HG03575 (cell line): ENCODE data around the gene EXOG.

Experiments
- ATAC-seq: cut with Tn5 transposase; IDR thresholded peaks from one replicate; pipeline ENCODE4 v1.9.1; 2021; ENCODE audit not compliant: unreplicated experiment, insufficient number of reproducible peaks, low FRiP score; ENCODE audit errors: extremely low read depth

EXOG gene, protein sequence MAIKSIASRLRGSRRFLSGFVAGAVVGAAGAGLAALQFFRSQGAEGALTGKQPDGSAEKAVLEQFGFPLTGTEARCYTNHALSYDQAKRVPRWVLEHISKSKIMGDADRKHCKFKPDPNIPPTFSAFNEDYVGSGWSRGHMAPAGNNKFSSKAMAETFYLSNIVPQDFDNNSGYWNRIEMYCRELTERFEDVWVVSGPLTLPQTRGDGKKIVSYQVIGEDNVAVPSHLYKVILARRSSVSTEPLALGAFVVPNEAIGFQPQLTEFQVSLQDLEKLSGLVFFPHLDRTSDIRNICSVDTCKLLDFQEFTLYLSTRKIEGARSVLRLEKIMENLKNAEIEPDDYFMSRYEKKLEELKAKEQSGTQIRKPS

DNA sequence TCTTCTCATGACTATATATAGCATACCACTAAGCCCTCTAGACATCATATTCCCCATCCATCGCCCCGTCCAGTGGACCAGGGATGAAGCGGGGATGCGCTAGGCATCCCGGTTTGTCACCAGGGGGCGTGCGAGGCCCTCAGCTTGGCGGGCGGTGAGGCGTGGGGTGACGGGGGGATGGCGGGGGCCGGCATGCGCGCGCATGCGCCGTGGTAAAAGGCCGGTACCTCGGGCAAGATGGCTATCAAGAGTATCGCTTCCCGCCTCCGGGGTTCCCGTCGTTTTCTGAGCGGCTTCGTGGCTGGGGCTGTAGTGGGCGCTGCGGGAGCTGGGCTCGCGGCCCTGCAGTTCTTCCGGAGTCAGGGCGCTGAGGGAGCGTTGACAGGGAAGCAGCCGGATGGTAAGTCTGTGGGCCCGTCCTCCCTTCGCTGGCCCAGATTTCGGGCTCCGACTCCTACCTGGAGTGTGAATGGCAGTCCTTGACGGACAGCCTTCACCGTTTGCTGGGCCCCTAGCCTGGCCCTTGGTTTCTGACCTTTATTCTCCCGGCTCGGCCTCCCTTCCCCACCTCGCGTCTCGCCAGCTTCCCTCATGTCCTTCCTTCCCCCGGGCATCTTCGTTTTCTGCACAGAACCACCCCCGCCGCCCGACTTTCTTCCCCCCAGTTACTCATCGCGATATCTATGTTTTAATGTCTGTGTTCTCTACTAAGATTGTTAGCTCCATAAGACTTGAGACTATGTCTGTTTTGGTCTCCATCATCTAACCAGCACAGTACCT lies at the start of gene EXOG:
Gene EXOG (plus strand): TSS at position 210 of the 780 bp plus-strand sequence. CDS start 28 bp downstream, at position 238.
- peak; percentile 46 for ATAC-seq

DNA sequence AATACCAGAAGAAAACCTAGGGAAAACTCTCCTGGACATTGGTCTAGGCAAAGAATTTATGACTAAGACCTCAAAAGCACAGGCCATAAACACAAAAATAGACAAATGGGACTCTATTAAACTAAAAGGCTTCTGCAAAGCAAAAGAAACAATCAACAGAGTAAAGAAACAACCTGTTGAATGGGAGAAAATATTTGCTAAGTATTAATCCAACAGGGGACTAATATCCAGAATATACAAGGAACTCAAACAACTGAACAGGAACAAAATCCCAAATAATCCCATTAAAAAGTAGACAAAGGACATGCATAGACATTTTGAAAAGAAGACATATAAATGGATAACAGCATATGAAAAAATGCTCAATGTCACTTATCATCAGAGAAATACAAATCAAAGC lies 49.3 kb upstream of the EXOG start:
- ATAC-seq: no peak

DNA sequence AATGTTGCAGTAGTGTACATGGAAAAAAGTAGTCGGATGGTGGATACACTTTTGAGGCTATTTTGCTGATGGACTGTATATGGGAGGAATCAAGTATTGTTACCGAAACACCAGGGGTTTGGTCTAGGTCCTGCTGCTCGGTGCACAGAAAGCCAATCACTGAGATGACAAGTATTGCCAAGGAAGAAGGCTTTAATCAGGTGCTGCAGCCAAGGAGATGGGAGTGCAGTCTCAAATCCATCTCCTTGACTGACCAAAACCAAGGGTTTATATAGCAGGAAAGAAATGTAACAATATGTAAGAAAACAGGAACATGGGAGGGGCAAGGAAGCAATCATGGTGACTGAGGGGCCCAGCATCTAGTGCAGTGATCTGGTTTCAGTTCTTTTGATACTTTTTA lies 45.3 kb upstream of the EXOG start:
- ATAC-seq: no peak

DNA sequence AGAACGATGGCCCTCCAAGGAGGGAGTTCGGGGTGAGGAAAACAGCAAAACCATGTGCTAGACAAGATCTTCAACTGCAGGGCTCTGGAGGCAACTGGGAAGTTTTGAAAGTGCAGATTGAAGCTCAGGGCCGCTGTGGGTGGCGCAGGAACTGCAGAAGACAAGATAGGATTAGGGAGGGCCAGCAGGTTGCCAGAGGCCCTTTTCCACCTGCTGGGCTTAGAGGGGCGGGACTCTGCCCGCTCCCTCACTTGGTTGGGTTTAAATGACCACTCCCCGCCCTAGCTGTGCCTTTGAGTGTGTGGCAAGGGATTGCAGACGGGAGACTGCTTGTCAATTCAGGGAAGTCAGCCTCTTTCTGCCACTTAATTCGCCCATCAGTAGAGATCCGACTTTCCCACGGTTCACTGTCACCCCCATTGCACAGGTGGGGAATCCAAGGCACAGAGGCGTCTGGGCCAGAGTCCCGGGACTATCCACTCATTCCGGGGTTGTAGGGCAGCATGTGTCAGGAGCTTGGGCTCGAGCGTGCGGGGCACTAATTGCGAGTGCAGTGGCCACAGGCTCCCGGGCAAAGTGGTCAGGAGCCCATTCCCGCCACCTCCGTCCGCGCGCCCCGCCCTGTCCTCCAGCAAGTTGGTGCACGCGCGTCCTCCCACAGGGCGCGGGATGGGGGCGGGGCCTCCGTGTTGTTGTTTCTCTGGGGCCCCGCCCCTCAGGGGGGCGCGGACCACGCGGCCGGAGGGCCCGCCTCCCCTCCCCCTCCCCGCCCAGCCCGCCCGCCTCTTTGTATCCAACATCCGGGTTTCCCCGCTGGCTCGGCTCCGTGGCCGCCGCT lies 42.8 kb upstream of the EXOG start, which contains the start of gene ACVR2B:
Gene ACVR2B (plus strand): TSS at position 816 of the 838 bp plus-strand sequence. CDS start 433 bp downstream, outside the sequence.
- ATAC-seq: no peak

DNA sequence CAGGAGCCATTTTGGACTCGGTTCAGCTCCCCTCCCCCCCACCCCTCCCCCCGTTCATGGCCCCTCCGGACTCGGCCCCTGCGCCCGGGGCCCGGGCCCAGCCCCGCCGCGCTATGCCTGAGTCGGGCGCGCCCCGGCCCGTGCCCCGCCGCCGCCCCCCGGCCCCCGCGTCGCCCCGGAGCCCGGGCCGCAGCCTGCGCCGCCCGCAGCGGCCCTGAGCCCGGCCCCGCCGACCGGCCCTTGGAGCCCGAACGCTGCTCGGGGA lies 42.3 kb upstream of the EXOG start:
- no peak for ATAC-seq

DNA sequence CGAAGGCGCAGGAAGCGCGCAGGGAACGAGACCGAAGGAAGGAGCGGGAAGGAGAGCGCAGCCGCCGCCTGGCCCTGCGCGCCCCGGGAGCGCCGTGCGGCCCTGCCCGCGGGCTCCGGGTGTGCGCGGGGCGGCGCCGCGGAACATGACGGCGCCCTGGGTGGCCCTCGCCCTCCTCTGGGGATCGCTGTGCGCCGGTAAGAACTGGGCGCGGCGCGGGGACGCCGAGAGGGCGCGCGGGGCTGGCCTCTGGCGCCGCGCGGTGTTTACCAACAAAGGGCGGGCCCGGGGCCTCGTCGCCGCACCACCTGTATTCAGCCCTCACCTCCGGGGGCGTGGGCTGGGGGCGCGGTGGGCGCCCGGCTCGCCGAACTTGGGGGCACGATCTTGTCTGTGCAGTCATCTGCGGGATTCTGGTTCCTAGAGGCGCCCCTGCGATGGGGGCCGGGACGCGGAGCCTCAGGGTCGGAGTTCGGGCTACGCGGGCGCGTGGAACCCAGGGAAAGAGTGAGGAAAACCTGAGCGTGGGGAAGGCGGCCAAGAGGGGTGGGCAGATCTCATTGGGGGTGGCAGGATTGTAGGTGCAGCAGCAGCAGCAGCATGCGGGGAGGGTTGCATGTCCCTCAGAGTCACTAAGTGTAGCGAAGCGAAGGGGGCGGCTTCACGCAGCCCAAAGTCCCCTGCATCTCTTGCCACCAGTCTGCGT lies 41.8 kb upstream of the EXOG start:
- no peak for ATAC-seq

DNA sequence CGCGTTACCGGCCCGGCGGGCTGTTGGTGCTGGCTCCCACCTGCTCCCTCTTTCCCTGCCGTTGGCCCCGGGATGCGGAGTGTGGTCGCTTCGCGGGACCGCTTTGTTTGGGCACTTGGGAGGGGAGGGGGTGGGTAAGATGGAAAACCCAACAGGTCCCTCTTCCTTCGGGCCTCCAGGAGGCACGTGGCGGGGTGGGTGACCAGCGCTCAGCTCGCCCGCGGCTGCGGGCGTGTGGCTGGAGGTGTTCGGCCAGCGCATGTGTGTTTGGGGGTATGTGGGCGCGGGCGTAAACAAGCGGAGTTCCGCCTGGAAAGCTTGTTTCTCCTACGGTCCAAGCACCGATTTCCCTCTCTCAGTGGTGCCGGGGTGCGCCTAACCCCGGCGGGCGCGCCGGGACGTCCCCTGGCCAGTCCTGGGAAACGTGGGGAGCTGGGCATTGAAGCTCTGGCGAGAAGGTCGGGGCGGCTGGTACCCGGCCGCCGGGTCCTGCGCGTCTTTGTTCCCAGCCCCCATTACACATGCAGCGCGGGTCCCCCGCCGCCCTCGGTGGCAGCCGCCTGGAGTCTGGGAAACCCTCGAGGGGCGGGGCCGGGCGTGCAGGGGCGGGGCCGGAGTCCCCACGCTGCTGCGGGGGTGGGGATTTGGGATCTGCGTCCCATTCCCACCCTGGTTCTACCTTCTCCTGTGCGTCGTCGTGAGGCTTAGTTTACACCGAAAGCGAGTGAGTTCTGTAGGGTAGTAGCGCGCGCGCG lies 41.1 kb upstream of the EXOG start:
- no peak for ATAC-seq

DNA sequence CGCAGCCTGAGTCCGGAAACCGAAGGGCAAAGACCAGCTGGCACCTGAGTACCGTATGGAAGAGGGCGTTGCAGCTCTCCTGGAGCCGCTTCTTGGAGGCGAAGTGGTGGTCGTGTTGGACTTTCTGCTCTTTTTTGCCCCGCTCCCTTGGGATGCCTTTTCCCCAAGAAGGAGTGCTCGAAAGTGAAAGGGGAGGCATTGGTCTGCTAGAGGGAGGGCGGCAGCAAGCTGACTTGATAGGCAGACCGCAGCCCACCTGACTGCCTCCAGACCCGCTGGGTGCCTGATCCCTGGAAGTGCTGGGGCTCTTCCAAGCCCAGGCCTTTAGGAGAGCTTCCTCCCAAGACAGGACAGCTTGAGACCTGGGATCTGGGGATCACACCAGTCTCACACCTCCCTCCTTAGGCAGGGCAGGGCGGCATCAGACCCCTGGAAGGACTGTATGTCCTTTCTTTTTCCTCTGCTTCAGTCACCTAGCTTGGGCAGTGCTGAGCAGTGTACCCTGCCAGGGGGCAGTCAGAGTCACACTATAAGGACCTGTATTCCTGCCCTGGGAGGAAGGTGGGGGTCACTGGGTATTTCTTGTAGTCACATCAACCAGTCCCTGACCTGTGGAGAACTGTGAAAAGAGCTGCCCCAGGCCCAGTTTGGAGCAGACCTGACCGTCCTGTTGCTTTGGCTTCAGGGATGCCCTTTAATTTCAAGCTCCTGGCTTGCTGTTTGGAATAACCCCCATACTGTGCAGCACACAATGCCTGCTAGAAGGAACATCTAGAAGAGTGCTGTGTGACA lies 40.3 kb upstream of the EXOG start:
- no peak for ATAC-seq

DNA sequence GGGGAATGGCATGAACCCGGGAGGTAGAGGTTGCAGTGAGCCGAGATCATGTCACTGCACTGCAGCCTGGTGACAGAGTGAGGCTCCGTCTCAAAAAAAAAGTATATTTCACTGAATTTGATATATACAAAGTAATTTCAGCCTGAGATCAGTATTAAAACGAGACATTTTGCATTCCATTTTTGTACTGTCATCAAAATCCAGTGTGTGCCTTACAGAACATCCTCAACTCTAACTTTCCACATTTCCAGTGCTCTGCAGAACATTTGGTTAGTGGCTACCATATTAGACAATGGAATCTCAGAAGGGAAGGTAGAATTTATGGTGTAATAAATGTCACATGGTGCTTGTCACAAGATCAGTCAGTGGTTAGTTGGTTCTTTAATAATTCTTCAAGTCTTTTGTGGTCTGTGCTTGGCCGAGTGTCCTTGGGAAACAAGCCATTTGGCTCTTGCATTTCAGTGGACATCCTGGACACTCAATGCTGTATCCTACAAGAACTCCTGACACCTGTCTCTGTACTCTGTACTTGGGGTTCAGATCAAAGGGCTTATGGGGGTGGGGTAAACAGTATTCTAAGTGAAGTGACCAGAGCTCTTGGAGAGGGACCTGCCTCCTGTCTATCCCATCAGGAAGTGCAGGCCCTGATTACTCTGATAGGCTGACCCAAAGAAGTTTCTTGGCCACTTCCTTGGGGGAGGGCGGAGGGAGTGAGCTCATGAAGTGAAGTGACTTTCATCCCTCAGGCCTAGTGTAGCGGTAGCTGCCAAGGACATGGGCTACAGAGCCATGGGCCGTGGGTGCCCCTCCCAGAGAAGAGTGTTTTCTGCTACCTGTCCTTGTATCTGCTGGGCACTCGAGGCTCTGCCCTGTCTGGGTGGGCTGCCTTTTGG lies 38.8 kb upstream of the EXOG start:
- ATAC-seq: no peak

DNA sequence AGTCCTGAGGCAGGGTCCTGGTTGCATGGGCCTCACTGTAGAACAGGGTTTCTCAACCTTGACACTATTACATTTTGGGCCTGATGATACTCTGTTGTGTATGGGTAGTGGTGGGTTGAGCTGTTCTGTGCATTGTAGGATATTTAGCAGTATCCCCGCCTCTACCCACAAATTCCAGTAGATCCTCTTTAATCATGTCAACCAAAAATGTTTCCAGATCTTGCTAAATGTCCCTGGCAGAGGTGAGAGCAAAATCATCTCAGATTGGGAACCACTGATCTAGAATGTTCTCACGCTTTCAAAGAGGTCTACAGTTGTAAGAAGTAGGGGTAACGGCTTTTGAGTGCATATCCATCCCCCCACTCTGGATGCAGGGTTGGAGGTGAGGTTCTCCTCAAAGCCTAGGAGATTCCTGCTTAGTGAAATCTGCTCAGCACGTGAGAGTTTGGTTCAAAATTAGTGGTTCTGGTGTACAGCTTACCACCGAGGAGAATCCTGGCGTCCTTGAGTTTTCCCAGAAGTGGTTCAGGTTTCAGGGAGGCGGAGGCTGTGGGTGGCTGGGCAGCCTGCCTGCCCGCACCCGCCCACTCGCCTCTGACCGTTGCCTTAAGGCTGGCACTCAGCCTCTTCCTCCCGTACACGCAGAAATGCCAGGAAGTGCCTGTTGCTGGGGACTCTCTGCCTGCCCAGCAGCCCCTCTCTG lies 37.2 kb upstream of the EXOG start:
- ATAC-seq: no peak

DNA sequence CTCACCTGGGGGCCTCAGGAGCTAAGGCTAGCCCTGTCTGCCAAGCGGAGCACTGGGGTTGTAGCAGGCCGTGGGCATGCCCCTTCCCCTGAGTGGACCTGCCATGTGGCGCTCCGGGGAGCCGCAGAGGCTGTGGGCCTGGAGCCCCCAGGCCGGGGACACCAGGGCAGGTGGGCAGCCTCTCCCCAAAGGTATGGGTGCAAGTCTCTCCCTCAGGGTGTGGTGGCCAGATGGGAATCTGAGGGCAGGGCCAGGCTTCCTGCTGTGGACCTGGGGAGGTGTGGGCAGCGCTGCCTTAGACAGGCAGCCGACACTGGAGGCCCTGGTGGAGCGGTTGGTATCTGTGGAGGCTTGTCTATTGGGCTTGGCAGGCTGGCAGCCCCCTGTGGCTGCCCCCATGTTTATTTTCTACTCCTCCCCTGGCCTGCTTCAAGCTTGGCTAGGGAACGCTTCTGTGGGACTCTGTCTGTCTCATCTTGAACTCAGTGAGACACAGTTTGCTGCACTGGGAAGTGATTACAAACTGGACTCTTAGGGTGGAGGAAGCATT lies 36.6 kb upstream of the EXOG start:
- ATAC-seq: no peak

DNA sequence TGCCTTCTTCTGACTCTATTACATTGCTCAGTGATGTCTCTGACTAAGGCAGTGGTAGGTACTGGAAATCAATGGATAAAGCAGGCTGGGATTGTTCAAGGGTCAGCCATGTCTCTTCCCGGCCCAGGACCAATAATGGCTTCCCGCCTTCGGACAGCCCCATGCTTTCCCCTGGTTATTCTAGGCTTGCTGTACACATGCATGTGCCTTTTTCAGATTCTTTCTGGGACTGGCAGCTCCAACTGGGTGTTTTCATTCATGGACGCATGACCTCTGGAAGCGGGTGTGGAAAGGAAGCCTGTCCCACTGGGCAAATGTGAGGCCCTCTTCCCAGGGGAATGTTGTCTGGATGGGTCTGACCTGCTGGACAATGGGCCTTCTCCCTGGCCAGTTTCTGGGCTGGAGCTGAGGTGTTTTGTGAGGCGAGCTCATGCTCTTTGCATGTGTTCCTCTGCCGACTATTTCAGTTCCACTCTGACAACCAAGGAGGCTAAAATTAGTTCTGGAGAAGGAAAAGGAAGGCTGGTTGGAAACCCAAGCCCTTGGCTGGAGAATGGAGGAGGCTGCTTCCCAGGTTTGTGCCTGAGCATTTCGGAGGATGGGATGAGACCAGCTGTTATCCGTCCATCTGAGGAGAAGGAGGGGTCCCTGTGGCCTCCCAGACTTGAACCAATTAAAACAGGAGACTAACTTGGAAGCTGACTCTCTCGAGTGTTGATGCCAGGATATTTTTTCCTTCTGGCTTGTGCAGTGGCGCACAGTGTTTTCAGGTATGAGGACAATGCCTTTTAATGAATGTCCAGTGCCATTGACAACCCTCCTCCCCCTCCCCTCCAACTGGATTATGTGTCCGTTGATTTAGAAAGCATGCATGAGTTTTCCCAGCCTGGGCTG lies 35.5 kb upstream of the EXOG start:
- no peak for ATAC-seq

DNA sequence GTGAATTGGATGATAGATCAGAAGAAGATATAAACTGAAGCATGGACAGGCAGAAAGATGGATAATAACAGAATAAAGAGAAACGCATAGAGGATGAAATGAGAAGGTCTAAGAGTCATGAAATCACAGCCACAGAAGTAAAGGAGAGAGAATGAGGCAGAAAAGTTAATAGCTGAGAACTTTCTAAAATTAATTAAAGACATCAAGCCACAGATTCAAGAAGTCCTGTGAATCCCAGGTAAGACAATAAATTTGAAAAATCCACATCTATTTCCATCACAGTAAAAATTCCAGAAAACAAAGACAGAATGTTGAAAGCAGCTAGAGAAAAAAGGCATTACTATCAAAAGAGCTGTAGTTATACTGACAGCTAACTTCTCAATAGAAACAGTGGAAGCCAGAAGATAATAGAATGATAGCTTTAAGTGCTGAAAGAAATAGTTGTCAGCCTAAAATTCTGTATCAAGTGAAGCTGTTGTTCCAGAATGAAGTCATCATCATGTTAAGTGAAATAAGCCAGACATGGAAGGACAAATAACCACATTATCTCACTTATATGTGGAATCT lies 30.5 kb upstream of the EXOG start:
- ATAC-seq: no peak

DNA sequence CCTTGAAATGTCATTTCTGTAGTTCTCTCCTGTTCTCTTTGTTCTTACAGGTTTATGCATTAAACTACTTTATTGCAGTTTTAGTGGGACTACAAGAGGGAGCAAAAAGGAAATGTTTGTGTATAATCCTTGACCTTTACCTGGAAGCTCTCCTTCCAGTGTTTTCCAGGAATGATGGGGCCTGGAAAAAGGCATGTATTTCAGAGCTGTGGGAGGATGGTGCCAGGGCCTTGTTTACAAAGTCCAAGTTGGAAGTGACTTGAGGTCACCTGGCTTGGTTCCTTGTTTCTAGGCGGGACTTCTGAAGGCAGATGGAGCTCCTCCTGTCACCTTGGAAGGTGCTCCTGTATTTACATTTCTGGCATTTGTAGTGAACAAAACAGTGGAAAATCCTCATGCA lies 27.4 kb upstream of the EXOG start:
- no peak for ATAC-seq

DNA sequence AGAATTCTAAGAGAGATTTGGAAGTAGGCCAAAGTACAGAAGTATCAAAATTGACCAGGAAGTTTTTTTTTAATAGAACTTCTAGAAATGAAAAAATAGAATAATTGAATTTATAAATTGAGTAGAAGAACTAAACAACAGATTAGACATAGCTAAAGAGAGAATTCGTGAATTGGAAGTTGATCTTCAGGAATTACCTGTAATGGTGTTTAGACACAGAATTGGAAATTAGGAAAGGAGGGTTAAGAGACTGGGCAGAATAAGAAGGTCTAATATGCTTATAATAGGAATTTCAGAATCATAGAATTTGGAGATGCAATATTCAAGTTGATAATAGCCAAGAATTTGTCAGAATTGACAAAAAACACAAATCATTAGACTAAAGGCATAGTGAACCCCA lies 26.3 kb upstream of the EXOG start:
- ATAC-seq: no peak
